HCT116 (cell line): Measurements from ENCODE around the gene ARHGAP33. TPM values are rescaled to one million over a fixed set of nuclear protein-coding genes. Genes with fewer than 3 reads are reported as not detected.

Experiments
- ATAC-seq: fragments of 200-7000 bp; cut with Tn5 transposase; 2 replicates; pipeline ENCODE4 v1.9.1; 2020; ENCODE audit warnings: mild to moderate bottlenecking, moderate library complexity
- BruUV-seq: library from RNA; stranded (reverse); fragments of 400-500 nt; replicated peaks from 2 replicates; lab custom pipeline; 2021; lab: Mats Ljungman, UMichigan
- CTCF ChIA-PET: fragments of 300-600 bp; sonication (Branson Sonifier 250); formaldehyde crosslinking; loops from one replicate; lab custom pipeline; 2021; ENCODE audit warnings: antibody characterized with exemption; lab: Charles Lee
- POLR2A ChIA-PET: fragments of 300-600, 350-600 bp; sonication (Branson Sonifier 250); formaldehyde crosslinking; loops from one replicate; lab custom pipeline; 2021; ENCODE audit warnings: antibody characterized with exemption; lab: Charles Lee
- RAD21 ChIA-PET, 2 experiments: fragments of 300-600 bp; sonication (Branson Sonifier 250); formaldehyde crosslinking; loops; one replicate each; lab custom pipeline; 2023; ENCODE audit warnings: low total read pairs in 2 of 2; ENCODE audit not compliant: uncharacterized antibody in 2 of 2, unreplicated experiment in 2 of 2, low non-redundant PET in 1 of 2; lab: Charles Lee
- DNase-seq: peaks from one replicate; pipeline ENCODE4 v3.0.0-alpha.2; 2010; ENCODE audit warnings: low read depth, low spot score
- H2AFZ ChIP-seq: fragments of 200-600 bp; shearing (Covaris generic), sonication (generic); 2 replicates; pipeline ENCODE4 v1.6.1; 2017; ENCODE audit warnings: low read depth, mixed run types, mixed read lengths, antibody characterized with exemption, low read length; ENCODE audit not compliant: poor library complexity, severe bottlenecking
- H3K27ac ChIP-seq: 2 replicates; pipeline ENCODE4 v1.5.1; 2012; ENCODE audit warnings: low read depth, low read length
- H3K27me3 ChIP-seq: fragments of 200-600 bp; sonication (generic); 2 replicates; pipeline ENCODE4 v1.6.1; 2016; ENCODE audit warnings: mixed run types, low read length, mixed read lengths; ENCODE audit not compliant: insufficient read depth
- H3K36me3 ChIP-seq, 2 experiments: fragments of 200-500 bp in 1 of 2; fragments of 200-600 bp in 1 of 2; sonication (Bioruptor generic) in 1 of 2; sonication (generic) in 1 of 2; 2 replicates each; pipeline versions ENCODE4 v1.5.1 to v1.6.1; 2014 to 2016; ENCODE audit warnings: low read length in 2 of 2, inconsistent platforms in 1 of 2, mixed read lengths in 1 of 2, mixed run types in 1 of 2; ENCODE audit not compliant: insufficient read depth in 2 of 2, control insufficient read depth in 1 of 2
- H3K4me1 ChIP-seq, 2 experiments: fragments of 200-600 bp in 1 of 2; sonication (generic) in 1 of 2; 2 replicates each; pipeline versions ENCODE4 v1.5.1 to v1.6.1; 2012 to 2017; ENCODE audit warnings: low read length in 2 of 2, inconsistent platforms in 1 of 2, mild to moderate bottlenecking in 1 of 2, mixed read lengths in 1 of 2, mixed run types in 1 of 2, moderate library complexity in 1 of 2; ENCODE audit not compliant: insufficient read depth in 2 of 2, control insufficient read depth in 1 of 2
- H3K4me2 ChIP-seq: fragments of 200-600 bp; sonication (generic); 2 replicates; pipeline ENCODE4 v1.6.1; 2017; ENCODE audit warnings: mixed run types, low read length, mixed read lengths
- H3K4me3 ChIP-seq, 2 experiments: fragments of 200-600 bp in 1 of 2; sonication (generic) in 1 of 2; replicated peaks in 1 of 2; 2 replicates each; pipeline ENCODE4 v1.5.1; 2011 to 2016; ENCODE audit warnings: low read length in 2 of 2, control low read depth in 1 of 2, low read depth in 1 of 2, mild to moderate bottlenecking in 1 of 2, mixed read lengths in 1 of 2, mixed run types in 1 of 2
- H3K79me2 ChIP-seq: fragments of 200-600 bp; sonication (generic); 2 replicates; pipeline ENCODE4 v1.6.1; 2017; ENCODE audit warnings: mild to moderate bottlenecking, mixed run types, low read length, moderate library complexity, mixed read lengths; ENCODE audit not compliant: insufficient read depth
- H3K9ac ChIP-seq: fragments of 200-600 bp; sonication (generic); 2 replicates; pipeline ENCODE4 v1.6.1; 2016; ENCODE audit warnings: low read length, mixed read lengths
- H3K9me2 ChIP-seq: fragments of 200-600 bp; sonication (generic), shearing (Covaris generic); 2 replicates; pipeline ENCODE4 v1.6.1; 2017; ENCODE audit warnings: mixed run types, mild to moderate bottlenecking, moderate library complexity; ENCODE audit not compliant: insufficient read depth
- H3K9me3 ChIP-seq, 2 experiments: fragments of 200-500 bp in 1 of 2; fragments of 200-600 bp in 1 of 2; sonication (Bioruptor generic) in 1 of 2; sonication (generic) in 1 of 2; 2 replicates each; pipeline ENCODE4 v1.6.1; 2014 to 2017; ENCODE audit warnings: low read length in 2 of 2, mixed read lengths in 2 of 2, inconsistent platforms in 1 of 2, low read depth in 1 of 2, mild to moderate bottlenecking in 1 of 2, mixed run types in 1 of 2, moderate library complexity in 1 of 2; ENCODE audit not compliant: control insufficient read depth in 1 of 2, insufficient read depth in 1 of 2
- H4K20me1 ChIP-seq: fragments of 200-600 bp; sonication (generic), shearing (Covaris generic); 2 replicates; pipeline ENCODE4 v1.6.1; 2017; ENCODE audit warnings: mixed run types, mild to moderate bottlenecking, moderate library complexity; ENCODE audit not compliant: insufficient read depth
- CEBPB ChIP-seq: IDR thresholded peaks from 2 replicates; pipeline ENCODE4 v1.6.1; 2012; ENCODE audit warnings: low read depth
- intact Hi-C: fragments of 100-400 bp; cut with micrococcal nuclease; formaldehyde crosslinking; loops from 2 replicates; pipeline ENCODE4 v1.10.0; 2022
- total RNA-seq: library from RNA; stranded (reverse); gene quantifications from one replicate; pipeline ENCODE4 v1.2.1, GENCODE V29; 2021; ENCODE audit not compliant: unreplicated experiment
- TF ChIP-seq, protein P1 (sequence below): IDR thresholded peaks from 2 replicates; pipeline ENCODE4 v1.6.1; 2012; ENCODE audit warnings: low read depth
- TF ChIP-seq, protein P2 (sequence below): IDR thresholded peaks from 2 replicates; pipeline ENCODE4 v1.6.1; 2011; ENCODE audit warnings: mild to moderate bottlenecking, low read length, moderate library complexity; ENCODE audit not compliant: insufficient replicate concordance; ENCODE audit errors: extremely low read depth

The ARHGAP33 gene
- total RNA-seq, 1 experiment from 2014 or later, result 30.2 TPM

DNA sequence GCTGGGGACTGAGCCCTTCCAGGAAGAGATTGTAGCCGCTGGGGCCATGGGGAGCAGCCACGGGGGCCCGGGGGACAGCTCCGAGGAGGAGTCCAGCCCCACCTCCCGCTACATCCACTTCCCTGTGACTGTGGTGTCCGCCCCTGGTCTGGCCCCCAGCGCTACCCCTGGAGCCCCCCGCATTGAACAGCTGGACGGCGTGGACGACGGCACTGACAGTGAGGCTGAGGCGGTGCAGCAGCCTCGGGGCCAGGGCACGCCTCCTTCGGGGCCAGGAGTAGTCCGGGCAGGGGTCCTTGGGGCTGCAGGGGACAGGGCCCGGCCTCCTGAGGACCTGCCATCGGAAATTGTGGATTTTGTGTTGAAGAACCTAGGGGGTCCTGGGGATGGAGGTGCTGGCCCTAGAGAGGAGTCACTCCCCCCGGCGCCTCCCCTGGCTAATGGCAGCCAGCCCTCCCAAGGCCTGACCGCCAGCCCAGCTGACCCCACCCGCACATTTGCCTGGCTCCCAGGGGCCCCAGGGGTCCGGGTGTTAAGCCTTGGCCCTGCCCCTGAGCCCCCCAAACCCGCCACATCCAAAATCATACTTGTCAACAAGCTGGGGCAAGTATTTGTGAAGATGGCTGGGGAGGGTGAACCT is 42.7 kb upstream of the ARHGAP33 start:
- Histone ChIP-seq H3K9me2 (no peaks in the 10 kb centered on the region), H3K4me1 (no peaks in the 10 kb centered on the region), H3K9me3 (no peaks in the 10 kb centered on the region), H2AFZ (no peak overlapping the region), H4K20me1 (no peaks in the 10 kb centered on the region), H3K79me2 (no peaks in the 10 kb centered on the region), H3K27me3 (no peaks in the 10 kb centered on the region), H3K4me2 (no peak overlapping the region), H3K4me3 (no peak overlapping the region), H3K9ac (no peak overlapping the region), H3K36me3 (peaks cover 41 to 54% of the 10 kb centered on the region in 2 experiments), H3K27ac (no peak overlapping the region)
- ChIA-PET POLR2A (no interaction called here), RAD21 (no interaction called here), CTCF (no interaction called here)
- no peak for ATAC-seq
- intact Hi-C loops, result no loop called here
- BruUV-seq, result no TSS peak
- TF ChIP-seq, protein P1, sequence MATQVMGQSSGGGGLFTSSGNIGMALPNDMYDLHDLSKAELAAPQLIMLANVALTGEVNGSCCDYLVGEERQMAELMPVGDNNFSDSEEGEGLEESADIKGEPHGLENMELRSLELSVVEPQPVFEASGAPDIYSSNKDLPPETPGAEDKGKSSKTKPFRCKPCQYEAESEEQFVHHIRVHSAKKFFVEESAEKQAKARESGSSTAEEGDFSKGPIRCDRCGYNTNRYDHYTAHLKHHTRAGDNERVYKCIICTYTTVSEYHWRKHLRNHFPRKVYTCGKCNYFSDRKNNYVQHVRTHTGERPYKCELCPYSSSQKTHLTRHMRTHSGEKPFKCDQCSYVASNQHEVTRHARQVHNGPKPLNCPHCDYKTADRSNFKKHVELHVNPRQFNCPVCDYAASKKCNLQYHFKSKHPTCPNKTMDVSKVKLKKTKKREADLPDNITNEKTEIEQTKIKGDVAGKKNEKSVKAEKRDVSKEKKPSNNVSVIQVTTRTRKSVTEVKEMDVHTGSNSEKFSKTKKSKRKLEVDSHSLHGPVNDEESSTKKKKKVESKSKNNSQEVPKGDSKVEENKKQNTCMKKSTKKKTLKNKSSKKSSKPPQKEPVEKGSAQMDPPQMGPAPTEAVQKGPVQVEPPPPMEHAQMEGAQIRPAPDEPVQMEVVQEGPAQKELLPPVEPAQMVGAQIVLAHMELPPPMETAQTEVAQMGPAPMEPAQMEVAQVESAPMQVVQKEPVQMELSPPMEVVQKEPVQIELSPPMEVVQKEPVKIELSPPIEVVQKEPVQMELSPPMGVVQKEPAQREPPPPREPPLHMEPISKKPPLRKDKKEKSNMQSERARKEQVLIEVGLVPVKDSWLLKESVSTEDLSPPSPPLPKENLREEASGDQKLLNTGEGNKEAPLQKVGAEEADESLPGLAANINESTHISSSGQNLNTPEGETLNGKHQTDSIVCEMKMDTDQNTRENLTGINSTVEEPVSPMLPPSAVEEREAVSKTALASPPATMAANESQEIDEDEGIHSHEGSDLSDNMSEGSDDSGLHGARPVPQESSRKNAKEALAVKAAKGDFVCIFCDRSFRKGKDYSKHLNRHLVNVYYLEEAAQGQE, result no peak
- TF ChIP-seq, protein P2, sequence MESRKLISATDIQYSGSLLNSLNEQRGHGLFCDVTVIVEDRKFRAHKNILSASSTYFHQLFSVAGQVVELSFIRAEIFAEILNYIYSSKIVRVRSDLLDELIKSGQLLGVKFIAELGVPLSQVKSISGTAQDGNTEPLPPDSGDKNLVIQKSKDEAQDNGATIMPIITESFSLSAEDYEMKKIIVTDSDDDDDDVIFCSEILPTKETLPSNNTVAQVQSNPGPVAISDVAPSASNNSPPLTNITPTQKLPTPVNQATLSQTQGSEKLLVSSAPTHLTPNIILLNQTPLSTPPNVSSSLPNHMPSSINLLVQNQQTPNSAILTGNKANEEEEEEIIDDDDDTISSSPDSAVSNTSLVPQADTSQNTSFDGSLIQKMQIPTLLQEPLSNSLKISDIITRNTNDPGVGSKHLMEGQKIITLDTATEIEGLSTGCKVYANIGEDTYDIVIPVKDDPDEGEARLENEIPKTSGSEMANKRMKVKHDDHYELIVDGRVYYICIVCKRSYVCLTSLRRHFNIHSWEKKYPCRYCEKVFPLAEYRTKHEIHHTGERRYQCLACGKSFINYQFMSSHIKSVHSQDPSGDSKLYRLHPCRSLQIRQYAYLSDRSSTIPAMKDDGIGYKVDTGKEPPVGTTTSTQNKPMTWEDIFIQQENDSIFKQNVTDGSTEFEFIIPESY, result no peak
- TF ChIP-seq CEBPB, result no peak
- DNase-seq, result no peak
